ENCODE results near the gene DPPA4.
"Not testable (repeated sequence)": the region's sequence is repeated elsewhere in the genome, so short reads cannot be mapped to it uniquely, and the experiment has no call there.

The DPPA4 gene

GRCh38 chr3:109337393-109337792, at the start of gene DPPA4:
Gene DPPA4 (minus strand): TSS chr3:109337546. CDS start chr3:109337517, 29 bp downstream.
- DNase-seq: no peak

GRCh38 chr3:109385442-109386318, 48.3 kb upstream of the DPPA4 start:
- DNase-seq: no peak

DNA sequence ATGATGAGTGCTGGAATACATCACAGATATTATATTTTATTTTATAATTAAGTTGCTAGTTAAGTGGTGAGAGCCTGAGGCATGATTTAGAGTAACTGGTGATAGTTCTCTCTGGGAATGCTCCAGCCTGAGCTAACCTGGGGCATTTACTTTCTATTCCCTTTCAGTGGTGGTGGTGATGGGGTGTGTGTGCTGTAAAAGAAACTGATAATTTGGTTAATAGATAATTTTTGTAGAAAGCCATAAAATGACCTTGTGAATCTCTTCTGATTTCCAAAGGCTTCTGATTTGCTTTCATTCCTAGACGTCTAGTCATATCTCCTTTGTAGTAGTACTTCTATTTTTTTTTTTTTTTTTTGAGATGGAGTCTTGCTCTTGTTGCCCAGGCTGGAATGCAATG, 46.8 kb upstream of the DPPA4 start:
- DNase-seq: no peak

DNA sequence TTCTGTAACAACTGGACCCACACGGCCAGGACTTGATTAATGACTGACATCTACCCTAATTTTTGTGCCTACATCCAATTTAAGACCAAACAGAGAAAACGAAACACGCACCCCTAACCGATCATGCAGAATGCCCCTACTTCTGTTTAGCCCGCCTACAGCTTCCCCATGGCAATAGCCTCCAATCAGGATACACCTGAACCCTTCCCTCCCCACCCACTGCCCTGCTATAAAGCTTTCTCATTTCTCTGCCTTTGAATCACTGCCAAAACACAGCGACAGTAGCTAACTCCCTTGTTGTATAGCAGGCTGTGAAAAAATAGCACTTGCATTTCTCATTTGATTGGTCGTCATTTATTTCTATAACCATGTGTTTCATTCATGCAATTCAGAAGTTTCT, 45.2 kb upstream of the DPPA4 start:
- DNase-seq: no peak

DNA sequence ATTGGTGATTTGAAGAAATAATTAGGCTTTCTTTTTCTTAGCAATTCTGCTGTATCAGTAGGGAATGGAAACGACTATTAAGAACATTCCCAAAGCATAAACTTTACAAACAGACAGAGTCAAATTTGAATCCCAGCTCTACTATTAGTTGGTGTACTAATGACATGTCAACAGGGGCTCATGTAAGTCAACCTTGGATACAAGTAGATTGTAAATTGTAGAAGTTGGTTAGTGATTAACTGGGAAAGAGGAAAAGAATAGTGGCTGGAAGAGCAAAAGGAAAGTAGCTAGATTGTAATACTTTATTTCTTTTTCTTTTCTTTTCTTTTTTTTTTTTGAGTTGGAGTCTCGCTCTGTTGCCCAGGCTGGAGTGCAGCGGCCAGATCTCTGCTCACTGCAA, 38.6 kb upstream of the DPPA4 start:
- no peak for DNase-seq

GRCh38 chr3:109374434-109374833, 37.1 kb upstream of the DPPA4 start:
- not testable (repeated sequence) for DNase-seq

GRCh38 chr3:109373933-109374332, 36.6 kb upstream of the DPPA4 start:
- no peak for DNase-seq

GRCh38 chr3:109372639-109373038, 35.3 kb upstream of the DPPA4 start:
- no peak for DNase-seq

DNA sequence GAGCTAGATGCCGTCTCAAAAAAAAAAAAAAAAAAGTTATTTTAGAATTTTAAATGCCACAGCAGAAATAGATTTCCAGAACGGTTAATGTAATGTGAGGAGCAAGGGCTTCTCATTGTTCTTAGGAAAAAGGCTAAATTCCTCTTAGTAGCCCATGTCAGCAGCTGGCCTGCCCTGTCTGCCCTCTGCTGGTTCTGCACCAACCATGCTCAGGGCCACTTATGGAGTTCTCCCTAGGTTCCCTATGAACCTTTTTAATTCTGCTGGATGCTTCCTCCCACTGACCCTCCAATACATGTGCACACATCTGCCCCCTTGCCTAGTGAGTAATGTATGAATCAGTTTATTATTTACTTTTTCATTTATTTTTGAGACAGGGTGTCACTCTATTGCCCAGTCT, 32.2 kb upstream of the DPPA4 start:
- DNase-seq: no peak

DNA sequence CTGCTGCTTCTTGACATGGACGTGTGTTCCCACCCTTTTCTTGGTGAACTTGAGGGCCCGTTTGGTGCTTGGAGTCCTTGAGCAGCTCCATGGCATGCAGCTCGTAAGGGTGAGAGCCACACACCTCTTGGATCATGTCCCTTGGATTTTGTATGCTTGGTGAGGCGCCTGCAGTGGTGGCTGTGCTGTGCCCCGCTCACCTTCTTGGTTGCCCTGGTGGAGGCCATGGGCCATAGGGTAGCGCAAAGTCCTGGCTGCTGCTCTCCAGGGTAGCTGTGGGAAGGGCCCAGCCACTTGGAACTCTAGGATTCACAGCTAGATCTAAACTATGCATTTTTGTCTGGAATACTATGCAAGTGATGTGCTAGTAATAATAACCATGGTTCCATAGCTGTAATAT, 26.7 kb upstream of the DPPA4 start:
- DNase-seq: no peak

GRCh38 chr3:109363634-109364033, 26.3 kb upstream of the DPPA4 start:
- no peak for DNase-seq

DNA sequence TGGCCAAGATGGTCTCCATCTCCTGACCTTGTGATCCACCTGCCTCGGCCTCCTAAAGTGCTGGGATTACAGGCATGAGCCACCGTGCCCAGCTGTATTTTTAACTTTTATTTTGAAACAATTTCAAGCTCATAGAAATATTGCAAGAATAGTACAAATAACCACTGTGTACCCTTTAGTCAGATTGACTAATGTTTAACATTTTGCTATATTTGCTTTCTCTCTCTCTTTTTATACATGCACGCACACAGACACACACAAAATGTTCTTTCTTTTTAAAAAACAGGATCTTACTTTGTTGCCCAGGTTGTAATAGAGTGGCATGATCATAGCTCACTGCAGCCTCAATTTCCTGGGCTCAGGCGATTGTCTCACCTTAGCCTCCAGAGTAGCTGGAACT, 25.5 kb upstream of the DPPA4 start:
- DNase-seq: no peak

DNA sequence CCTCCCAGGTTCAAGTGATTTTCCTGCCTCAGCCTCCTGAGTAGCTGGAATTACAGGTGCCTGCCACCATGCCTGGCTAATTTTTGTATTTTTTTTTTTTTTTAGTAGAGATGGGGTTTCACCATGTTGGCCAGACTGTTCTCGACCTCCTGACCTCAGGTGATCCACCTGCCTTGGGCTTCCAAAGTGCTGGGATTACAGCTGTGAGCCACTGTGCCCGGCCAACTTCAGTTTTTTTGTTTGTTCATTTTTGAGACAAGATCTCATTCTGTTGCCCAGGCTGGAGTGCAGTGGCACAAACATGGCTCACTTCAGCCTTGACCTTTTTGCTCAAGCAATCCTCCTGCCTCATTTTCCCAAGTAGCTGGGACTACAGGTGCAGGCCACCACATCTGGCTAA, 21.5 kb upstream of the DPPA4 start:
- DNase-seq: not testable (repeated sequence)

GRCh38 chr3:109356442-109357155, 19.3 kb upstream of the DPPA4 start:
- DNase-seq: no peak

GRCh38 chr3:109355625-109356441, 18.5 kb upstream of the DPPA4 start:
- DNase-seq: no peak

DNA sequence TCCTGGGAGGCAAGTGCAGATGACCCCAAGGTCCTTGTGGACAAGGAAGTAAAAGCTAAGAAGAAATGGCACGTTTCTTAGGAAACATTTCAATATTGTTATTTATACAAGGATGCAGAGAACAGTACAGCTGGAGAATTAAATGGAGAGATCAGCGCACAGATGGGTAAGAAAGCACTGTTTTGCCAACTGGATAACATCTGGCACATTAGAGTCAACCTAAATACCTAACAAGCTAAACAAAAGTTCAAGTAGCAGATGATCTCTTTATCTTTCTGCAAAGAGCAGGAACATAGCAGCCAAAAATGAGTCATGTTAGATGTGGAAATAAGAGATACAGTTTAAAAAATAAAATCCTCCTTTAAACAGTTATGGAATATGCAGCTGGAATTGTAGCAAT, 15.7 kb upstream of the DPPA4 start:
- no peak for DNase-seq

DNA sequence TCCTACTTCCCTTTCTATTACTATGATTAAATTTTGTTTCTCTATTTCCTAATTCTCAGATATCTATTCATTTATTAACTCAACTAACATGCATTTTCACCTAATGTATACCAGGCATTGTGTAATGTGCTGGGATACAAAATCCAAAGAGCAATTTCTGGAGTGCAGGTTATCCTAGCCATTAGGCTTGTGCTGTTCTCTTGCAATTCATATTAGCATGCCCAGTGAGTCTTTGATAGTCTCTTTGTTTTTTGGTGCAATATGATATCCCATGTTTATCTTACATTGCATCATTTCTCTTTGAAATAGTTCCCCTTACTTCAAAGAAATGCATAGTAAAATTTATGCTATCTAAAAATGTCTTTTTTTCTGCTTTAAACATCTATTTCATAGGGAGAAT, 13.9 kb upstream of the DPPA4 start:
- DNase-seq: no peak

DNA sequence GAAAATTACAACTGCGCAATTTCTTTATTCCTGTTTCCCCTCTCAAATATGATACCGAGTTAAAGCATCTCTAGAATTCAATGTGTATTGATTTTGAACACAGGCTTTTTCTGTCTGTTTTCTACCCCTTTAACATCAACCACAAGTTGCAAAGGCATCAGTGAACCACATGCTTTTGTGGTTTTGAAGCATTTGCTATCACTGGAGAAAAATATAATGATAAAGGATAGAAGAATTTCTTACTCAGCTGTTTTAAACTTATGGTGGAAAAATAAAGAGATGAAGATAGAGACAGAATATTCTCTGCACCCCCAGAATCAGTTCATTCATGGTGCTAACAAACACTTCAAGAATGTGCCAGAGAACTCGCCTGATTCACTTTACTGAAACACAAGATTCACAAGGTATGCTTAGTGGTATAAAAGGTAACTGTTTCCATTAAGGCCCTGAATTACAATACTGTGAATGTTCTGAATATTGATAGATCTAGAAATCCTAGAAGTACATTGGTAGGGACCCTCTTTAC, 9.5 kb upstream of the DPPA4 start:
- DNase-seq: no peak

DNA sequence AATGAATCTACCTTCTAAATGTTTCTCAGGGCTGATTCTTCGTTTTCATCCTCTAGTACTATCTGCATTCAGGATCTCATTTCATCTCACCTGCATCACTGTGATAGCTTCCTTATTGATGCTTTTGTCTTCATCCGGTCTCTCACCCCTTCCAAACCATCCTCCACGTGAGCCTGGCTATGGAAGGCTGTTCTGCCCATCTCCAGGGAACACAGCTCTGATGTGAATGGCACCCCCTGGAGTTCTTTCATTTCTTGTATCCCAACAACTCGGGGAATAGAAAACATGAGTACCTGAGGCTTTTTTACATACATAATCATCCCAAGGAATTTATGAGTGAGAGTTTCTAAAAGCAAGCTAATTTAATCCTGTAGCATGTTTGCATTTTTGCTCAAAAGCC, 8.8 kb upstream of the DPPA4 start:
- no peak for DNase-seq

- no peak for DNase-seq
Observed at GRCh38 chr3:109339714-109340648, 2.6 kb upstream of the DPPA4 start.

DNA sequence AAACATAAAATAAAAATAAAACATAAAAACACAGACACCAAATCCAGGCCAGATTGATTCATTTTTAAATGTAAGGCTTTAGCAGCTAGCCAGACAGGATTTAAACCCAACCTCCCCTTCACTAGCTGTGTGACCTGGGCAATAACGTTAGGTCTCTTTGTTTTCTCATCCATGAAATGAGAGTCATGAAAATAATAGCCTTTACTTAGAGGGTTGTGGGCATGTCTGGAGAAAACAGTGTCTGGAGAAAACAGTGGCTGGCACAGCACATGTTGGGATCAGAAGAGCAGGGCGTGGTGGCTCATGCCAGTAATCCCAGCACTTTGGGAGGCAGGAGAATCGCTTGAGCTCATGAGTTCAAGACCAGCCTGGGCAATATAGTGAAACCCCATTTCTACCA, 1.9 kb upstream of the DPPA4 start:
- DNase-seq: no peak

DNA sequence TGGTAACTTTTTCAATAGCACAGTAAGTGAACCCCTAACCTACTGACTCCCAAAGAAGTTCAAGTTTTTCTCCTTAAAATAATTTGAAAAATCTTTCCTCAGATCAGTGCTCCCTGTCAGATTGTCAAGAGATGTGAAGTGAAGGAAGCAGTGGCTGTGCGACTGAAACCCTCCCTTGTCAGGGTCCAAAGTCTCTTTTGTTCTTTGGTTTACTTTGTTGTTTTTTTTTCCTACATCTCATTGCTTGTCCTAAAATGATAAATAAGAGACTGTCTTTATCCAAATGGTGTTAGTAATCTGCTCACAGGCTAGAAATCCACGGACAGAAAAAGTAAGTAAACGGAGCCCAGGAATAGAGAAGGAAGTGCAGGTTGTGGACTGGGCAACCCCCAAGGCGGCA, 976 bp upstream of the DPPA4 start:
- no peak for DNase-seq
